Right cardiac atrium (tissue), 5 donors: ENCODE results near the gene PPP2R3B. TPM values are rescaled to one million over a fixed set of nuclear protein-coding genes. Genes with fewer than 3 reads are reported as not detected.

Source experiments
- ATAC-seq, 2 donors: fragments of 200-7000 bp; cut with Tn5 transposase; one replicate each; pipeline versions ENCODE4 v1.8.0 to v1.9.1; 2020; ENCODE audit warnings: moderate library complexity in 2 of 2, mild to moderate bottlenecking in 1 of 2
- DNase-seq, 3 donors: peaks; one replicate each; pipeline ENCODE4 v3.0.0-alpha.2; 2020
- H3K27ac ChIP-seq: one replicate; pipeline ENCODE4 v1.5.1; 2013; ENCODE audit warnings: mild to moderate bottlenecking, low read length, control low read depth, moderate library complexity
- H3K27me3 ChIP-seq: one replicate; pipeline ENCODE4 v1.6.1; 2013; ENCODE audit not compliant: control insufficient read depth, insufficient read depth
- H3K4me1 ChIP-seq: one replicate; pipeline ENCODE4 v1.6.1; 2013; ENCODE audit warnings: low read length; ENCODE audit not compliant: control insufficient read depth, insufficient read depth
- H3K4me3 ChIP-seq: one replicate; pipeline ENCODE4 v1.5.1; 2013; ENCODE audit warnings: low read length, control low read depth
- H3K9me3 ChIP-seq: one replicate; pipeline ENCODE4 v1.6.1; 2013; ENCODE audit warnings: low read length; ENCODE audit not compliant: control insufficient read depth
- WGBS: extraction: QIAGEN DNeasy Blood & Tissue Kit; methylation state at CpG from one replicate; pipeline ENCODE4 v1.1.7; 2013; 5-methylcytosine and 5-hydroxymethylcytosine counted together
- intact Hi-C, 4 donors: fragments of 100-400 bp; cut with DNase I; formaldehyde crosslinking; loops; one replicate each; pipeline versions ENCODE4 v1.11.0 to v1.14.0; 2022 to 2023
- polyA plus RNA-seq: library from polyadenylated mRNA; stranded (reverse); fragments of 200-250 nt; gene quantifications from one replicate; pipeline ENCODE4 v1.2.3, GENCODE V29; 2013
- total RNA-seq, 4 donors: library from RNA; stranded (reverse); fragmentation: NEBNext Ultra II Directional; extraction: Animal tissue kit (Norgen Biotek cat#: 25700); gene quantifications; one replicate each; pipeline ENCODE4 v1.2.1, GENCODE V29; 2021
- donor health status: healthy with polysubstance abuse.
- donor health status: DM: no; HTN: yes; CAD: no.
- donor health status: DM: no; HTN: no; CAD: no.
- donor health status: DM: no; HTN: yes; CAD: no; lungs with severe emphysema.
- donor health status: DM: yes; HTN: yes; CAD: no.

PPP2R3B gene
- total and polyA plus RNA-seq, 5 donors = 101 to 163 (median 141) TPM

- H3K4me3 ChIP-seq = no peak overlapping the region
- DNase-seq = peak in 2 of 3 donors; percentile 34 to 41
- no peak overlapping the region for H3K27ac ChIP-seq
- intact Hi-C loops = no loop called here
- WGBS = 95% methylated on average over 26 of the region's 26 CpGs
- H3K4me1 ChIP-seq = no peaks in the 10 kb centered on the region
- H3K27me3 ChIP-seq = no peaks in the 10 kb centered on the region
- ATAC-seq = no peak
- no peaks in the 10 kb centered on the region for H3K9me3 ChIP-seq
These were observed 26.1 kb downstream of the PPP2R3B start for GRCh38 chrX:360496-361150.

GRCh38 chrX:358651-359143 lies 28.0 kb downstream of the PPP2R3B start:
- intact Hi-C loops = no loop called here
- 92% methylated on average over 49 of the region's 49 CpGs for WGBS
- ATAC-seq (no peak), DNase-seq (peak in 1 of 3 donors; percentile 40)
- H3K27me3 ChIP-seq = no peaks in the 10 kb centered on the region
- H3K9me3 ChIP-seq = no peaks in the 10 kb centered on the region
- no peak overlapping the region for H3K27ac ChIP-seq
- no peaks in the 10 kb centered on the region for H3K4me1 ChIP-seq
- no peak overlapping the region for H3K4me3 ChIP-seq

GRCh38 chrX:357693-358471 lies 28.8 kb downstream of the PPP2R3B start:
- no peaks in the 10 kb centered on the region for H3K4me1 ChIP-seq
- H3K9me3 ChIP-seq = no peaks in the 10 kb centered on the region
- no peak overlapping the region for H3K27ac ChIP-seq
- DNase-seq (peak in 1 of 3 donors; percentile 19), ATAC-seq (no peak)
- H3K4me3 ChIP-seq = no peak overlapping the region
- no peaks in the 10 kb centered on the region for H3K27me3 ChIP-seq
- intact Hi-C loops = no loop called here
- 85% methylated on average over 48 of the region's 48 CpGs for WGBS

GRCh38 chrX:357035-357692 lies 29.5 kb downstream of the PPP2R3B start:
- Histone ChIP-seq H3K27me3 (no peaks in the 10 kb centered on the region), H3K4me3 (no peak overlapping the region), H3K4me1 (no peaks in the 10 kb centered on the region), H3K27ac (no peak overlapping the region), H3K9me3 (no peaks in the 10 kb centered on the region)
- DNase-seq = no peak
- intact Hi-C loops = no loop called here
- 80% methylated on average over 14 of the region's 14 CpGs for WGBS
- no peak for ATAC-seq

- H3K9me3 ChIP-seq = no peaks in the 10 kb centered on the region
- DNase-seq (peak in 1 of 3 donors; percentile 21), ATAC-seq (no peak)
- 91% methylated on average over 17 of the region's 17 CpGs for WGBS
- no peaks in the 10 kb centered on the region for H3K27me3 ChIP-seq
- no peak overlapping the region for H3K4me3 ChIP-seq
- no peak overlapping the region for H3K27ac ChIP-seq
- intact Hi-C loops = no loop called here
- H3K4me1 ChIP-seq = no peaks in the 10 kb centered on the region
These were observed 30.2 kb downstream of the PPP2R3B start for GRCh38 chrX:356385-357034.

GRCh38 chrX:355329-356050 lies 31.2 kb downstream of the PPP2R3B start:
- Histone ChIP-seq H3K4me1 (no peaks in the 10 kb centered on the region), H3K9me3 (no peaks in the 10 kb centered on the region), H3K27me3 (no peaks in the 10 kb centered on the region), H3K27ac (no peak overlapping the region), H3K4me3 (no peak overlapping the region)
- DNase-seq (peak in 1 of 3 donors; percentile 18), ATAC-seq (no peak)
- intact Hi-C loops = no loop called here
- WGBS = 94% methylated on average over 35 of the region's 35 CpGs

GRCh38 chrX:353566-354535 lies 32.9 kb downstream of the PPP2R3B start:
- ATAC-seq (no peak), DNase-seq (peak; percentile 5 to 52 (median 40))
- Histone ChIP-seq H3K9me3 (no peaks in the 10 kb centered on the region), H3K27me3 (no peaks in the 10 kb centered on the region), H3K4me3 (no peak overlapping the region), H3K27ac (no peak overlapping the region), H3K4me1 (no peaks in the 10 kb centered on the region)
- intact Hi-C loops = no loop called here
- 96% methylated on average over 39 of the region's 39 CpGs for WGBS

GRCh38 chrX:352582-353314 lies 34.0 kb downstream of the PPP2R3B start:
- intact Hi-C loops = no loop called here
- H3K27me3 ChIP-seq = no peaks in the 10 kb centered on the region
- 87% methylated on average over 39 of the region's 39 CpGs for WGBS
- no peaks in the 10 kb centered on the region for H3K4me1 ChIP-seq
- no peak overlapping the region for H3K4me3 ChIP-seq
- no peaks in the 10 kb centered on the region for H3K9me3 ChIP-seq
- DNase-seq = peak; percentile 8 to 47 (median 41)
- no peak overlapping the region for H3K27ac ChIP-seq
- no peak for ATAC-seq

GRCh38 chrX:352181-352580 lies 34.5 kb downstream of the PPP2R3B start:
- intact Hi-C loops = no loop called here
- DNase-seq = peak; percentile 8 to 43 (median 34)

More at GRCh38 chrX:352181-352580, 34.5 kb downstream of the PPP2R3B start:
- H3K4me1 ChIP-seq = no peaks in the 10 kb centered on the region
- H3K4me3 ChIP-seq = no peak overlapping the region
- no peak for ATAC-seq
- H3K27ac ChIP-seq = no peak overlapping the region
- H3K27me3 ChIP-seq = no peaks in the 10 kb centered on the region
- no peaks in the 10 kb centered on the region for H3K9me3 ChIP-seq
- WGBS = 93% methylated on average over 27 of the region's 27 CpGs
